Karpas-422 (cell line): ENCODE results near the gene BPIFB2. TPM values are rescaled to one million over a fixed set of nuclear protein-coding genes. Genes with fewer than 3 reads are reported as not detected.

Experiments used
- DNase-seq: peaks from one replicate; pipeline ENCODE4 v3.0.0-alpha.2; 2015
- H2AFZ ChIP-seq: fragments of 200-600 bp; sonication (generic); 2 replicates; pipeline ENCODE4 v1.6.1; 2014; ENCODE audit warnings: antibody characterized with exemption, low read length, mixed read lengths
- H3K27ac ChIP-seq: fragments of 200-600 bp; sonication (generic); 2 replicates; pipeline ENCODE4 v1.5.1; 2014; ENCODE audit warnings: mild to moderate bottlenecking, low read length, moderate library complexity
- H3K27me3 ChIP-seq: fragments of 200-600 bp; sonication (generic); 2 replicates; pipeline ENCODE4 v1.6.1; 2014; ENCODE audit warnings: low read length, mixed read lengths
- H3K36me3 ChIP-seq: fragments of 200-600 bp; sonication (generic); 2 replicates; pipeline ENCODE4 v1.6.1; 2014; ENCODE audit warnings: low read length, mixed read lengths; ENCODE audit not compliant: insufficient read depth
- H3K4me1 ChIP-seq: fragments of 200-600 bp; sonication (generic); 2 replicates; pipeline ENCODE4 v1.6.1; 2014; ENCODE audit warnings: mild to moderate bottlenecking, low read length, mixed read lengths
- H3K4me2 ChIP-seq: fragments of 200-600 bp; sonication (generic); 2 replicates; pipeline ENCODE4 v1.6.1; 2014; ENCODE audit warnings: low read length, low read depth, mild to moderate bottlenecking; ENCODE audit not compliant: poor library complexity, severe bottlenecking
- H3K4me3 ChIP-seq: fragments of 200-600 bp; sonication (generic); 2 replicates; pipeline ENCODE4 v1.5.1; 2014; ENCODE audit warnings: mild to moderate bottlenecking, antibody characterized with exemption, low read length, mixed read lengths
- H3K79me2 ChIP-seq: fragments of 200-600 bp; sonication (generic); 2 replicates; pipeline ENCODE4 v1.6.1; 2014; ENCODE audit warnings: mild to moderate bottlenecking, low read length, mixed read lengths
- H3K9ac ChIP-seq: fragments of 200-600 bp; sonication (generic); 2 replicates; pipeline ENCODE4 v1.6.0; 2014; ENCODE audit warnings: low read length
- H3K9me2 ChIP-seq: fragments of 200-600 bp; sonication (generic), shearing (Covaris generic); replicated peaks from 2 replicates; pipeline ENCODE4 v1.6.0; 2014; ENCODE audit warnings: mild to moderate bottlenecking, low read length, moderate library complexity; ENCODE audit not compliant: insufficient read depth
- H3K9me3 ChIP-seq: fragments of 300-700, 200-600 bp; sonication (generic); 2 replicates; pipeline ENCODE4 v1.6.1; 2014; ENCODE audit warnings: low read length, mixed read lengths
- H4K20me1 ChIP-seq: fragments of 200-600 bp; sonication (generic); 2 replicates; pipeline ENCODE4 v1.6.1; 2014; ENCODE audit warnings: mild to moderate bottlenecking, antibody characterized with exemption, low read length, low read depth; ENCODE audit not compliant: insufficient read depth
- total RNA-seq: library from RNA; depleted of rRNA; stranded (reverse); fragments of >200 nt; shearing (Covaris generic); gene quantifications from 2 replicates; pipeline ENCODE4 v1.2.3, GENCODE V29; 2014; ENCODE audit warnings: low replicate concordance

BPIFB2 gene
- total RNA-seq, 1 experiment from 2014 or later: not detected

DNA sequence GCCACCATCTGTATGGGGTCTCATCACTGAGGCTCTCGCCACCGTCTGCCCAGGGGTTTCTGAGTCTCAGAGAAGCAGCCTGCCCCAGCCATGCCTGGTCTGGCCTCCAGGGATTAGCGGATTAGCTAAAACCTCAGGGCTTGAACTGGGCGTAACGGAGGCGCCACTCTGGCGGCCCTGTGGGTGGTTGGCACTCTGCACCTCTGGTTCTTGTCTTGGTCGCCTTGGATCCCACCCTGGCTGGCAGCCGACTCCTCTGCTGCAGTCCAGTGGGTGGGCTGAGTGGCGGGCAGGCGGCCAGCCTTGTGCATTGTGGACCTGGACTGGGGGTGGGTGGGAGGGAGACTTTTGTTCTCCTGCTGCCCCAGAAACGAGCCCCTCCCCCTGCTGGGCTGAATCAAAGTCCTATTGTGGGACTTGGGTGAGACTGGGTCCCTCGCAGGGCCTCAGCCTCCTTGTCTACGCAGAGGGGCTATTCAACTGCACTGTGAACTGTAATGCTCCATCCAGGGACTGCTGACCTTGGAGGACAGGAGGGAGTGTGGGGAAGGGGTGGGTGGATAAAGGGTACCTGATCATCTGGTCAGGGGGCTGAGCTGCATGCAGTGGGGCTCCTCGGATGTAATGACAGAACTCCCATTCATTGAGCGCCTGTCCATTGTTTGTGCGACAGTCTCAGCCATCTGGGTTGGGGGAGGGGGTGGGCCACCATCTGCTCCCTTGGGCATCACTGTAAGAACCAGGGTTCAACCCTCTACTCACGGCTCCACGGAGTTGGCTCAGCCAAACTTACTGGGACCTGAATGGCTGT lies 27.2 kb upstream of the BPIFB2 start:
- no peaks in the 10 kb centered on the region for H3K9me2 ChIP-seq
- no peak overlapping the region for H2AFZ ChIP-seq
- no peak overlapping the region for H3K9ac ChIP-seq
- no peak overlapping the region for H3K4me3 ChIP-seq
- no peak overlapping the region for H3K27ac ChIP-seq
- no peaks in the 10 kb centered on the region for H3K79me2 ChIP-seq
- H4K20me1 ChIP-seq: no peaks in the 10 kb centered on the region
- no peaks in the 10 kb centered on the region for H3K36me3 ChIP-seq
- no peaks in the 10 kb centered on the region for H3K4me1 ChIP-seq
- no peak for DNase-seq
- H3K4me2 ChIP-seq: no peak overlapping the region
- no peaks in the 10 kb centered on the region for H3K27me3 ChIP-seq
- H3K9me3 ChIP-seq: no peaks in the 10 kb centered on the region

GRCh38 chr20:32980990-32981389 lies 26.5 kb upstream of the BPIFB2 start:
- Histone ChIP-seq H3K9me3 (no peaks in the 10 kb centered on the region), H3K4me3 (no peak overlapping the region), H3K36me3 (no peaks in the 10 kb centered on the region), H3K9me2 (no peaks in the 10 kb centered on the region), H3K27ac (no peak overlapping the region), H3K79me2 (no peaks in the 10 kb centered on the region), H3K27me3 (no peaks in the 10 kb centered on the region), H3K4me2 (no peak overlapping the region), H4K20me1 (no peaks in the 10 kb centered on the region), H3K9ac (no peak overlapping the region), H2AFZ (no peak overlapping the region), H3K4me1 (no peaks in the 10 kb centered on the region)
- no peak for DNase-seq

DNA sequence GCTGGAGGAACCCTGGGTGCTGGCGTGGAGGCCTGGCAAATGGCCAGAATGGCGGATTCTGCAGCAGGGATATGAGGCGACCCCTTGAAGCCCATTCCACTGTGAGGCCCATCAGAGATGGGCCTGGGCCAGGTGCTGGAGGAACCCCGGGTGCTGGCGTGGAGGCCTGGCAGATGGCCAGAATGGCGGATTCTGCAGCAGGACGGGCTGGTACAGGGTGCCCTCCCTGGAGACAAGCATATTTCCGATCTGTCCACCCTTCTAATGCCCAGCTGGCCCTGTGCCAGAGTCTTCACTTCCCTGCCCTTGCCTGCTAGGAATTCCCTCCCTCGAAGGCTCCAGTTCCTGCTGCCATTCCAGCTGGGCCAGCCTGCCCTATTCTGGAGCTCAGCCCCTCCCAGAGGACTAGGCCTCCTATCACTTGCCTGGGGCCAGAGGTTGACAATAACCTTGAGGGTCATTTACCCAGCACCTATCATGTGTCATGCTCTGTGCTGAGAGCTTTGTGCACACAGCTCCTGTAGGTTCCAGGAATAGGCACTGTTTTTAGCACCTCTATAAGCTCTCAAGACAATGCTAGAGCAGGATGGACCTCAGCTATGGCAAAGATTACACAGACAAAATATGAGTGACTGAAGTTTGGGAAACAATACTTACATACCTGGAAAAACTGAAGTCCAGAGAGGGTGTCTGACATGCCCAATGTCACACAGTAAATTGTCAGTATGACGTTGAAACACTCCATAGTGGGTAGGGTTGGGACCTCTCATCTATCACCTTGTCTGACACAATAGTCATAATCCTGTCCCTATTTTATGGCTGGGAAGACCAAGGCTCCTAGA lies 24.7 kb upstream of the BPIFB2 start:
- H2AFZ ChIP-seq: no peak overlapping the region
- H3K4me2 ChIP-seq: no peak overlapping the region
- no peaks in the 10 kb centered on the region for H3K36me3 ChIP-seq
- H3K9me3 ChIP-seq: no peaks in the 10 kb centered on the region
- no peaks in the 10 kb centered on the region for H3K27me3 ChIP-seq
- no peaks in the 10 kb centered on the region for H3K79me2 ChIP-seq
- H3K9ac ChIP-seq: no peak overlapping the region
- no peak overlapping the region for H3K4me3 ChIP-seq
- no peak overlapping the region for H3K27ac ChIP-seq
- H3K9me2 ChIP-seq: no peaks in the 10 kb centered on the region
- no peaks in the 10 kb centered on the region for H4K20me1 ChIP-seq
- H3K4me1 ChIP-seq: no peaks in the 10 kb centered on the region
- no peak for DNase-seq

GRCh38 chr20:32983459-32984112 lies 23.9 kb upstream of the BPIFB2 start:
- Histone ChIP-seq H3K4me3 (no peak overlapping the region), H3K27ac (no peak overlapping the region), H3K4me1 (no peaks in the 10 kb centered on the region), H4K20me1 (no peaks in the 10 kb centered on the region), H3K9ac (no peak overlapping the region), H3K4me2 (no peak overlapping the region), H3K9me2 (no peaks in the 10 kb centered on the region), H3K79me2 (no peaks in the 10 kb centered on the region), H3K27me3 (no peaks in the 10 kb centered on the region), H3K36me3 (no peaks in the 10 kb centered on the region), H3K9me3 (no peaks in the 10 kb centered on the region), H2AFZ (no peak overlapping the region)
- DNase-seq: no peak

DNA sequence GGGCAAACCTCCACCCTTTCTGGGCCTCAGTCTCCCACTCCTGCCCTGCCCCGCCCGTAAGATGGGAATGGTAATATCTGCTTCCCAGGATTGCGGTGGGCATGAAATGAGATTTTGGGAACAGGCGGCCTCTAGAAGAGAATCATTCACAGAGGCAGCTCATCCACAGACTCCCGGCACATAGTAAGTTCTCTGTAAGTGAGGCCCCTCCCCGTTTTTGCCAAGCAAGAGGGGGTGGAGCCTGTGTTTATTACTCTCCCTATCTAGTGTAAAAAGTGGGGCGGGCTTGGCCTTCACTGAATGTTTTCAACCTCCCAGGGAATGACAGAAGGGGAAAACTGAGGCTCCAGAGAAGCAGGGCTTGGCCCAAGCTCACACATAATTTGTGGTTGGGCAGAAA lies 23.3 kb upstream of the BPIFB2 start:
- DNase-seq: no peak

DNA sequence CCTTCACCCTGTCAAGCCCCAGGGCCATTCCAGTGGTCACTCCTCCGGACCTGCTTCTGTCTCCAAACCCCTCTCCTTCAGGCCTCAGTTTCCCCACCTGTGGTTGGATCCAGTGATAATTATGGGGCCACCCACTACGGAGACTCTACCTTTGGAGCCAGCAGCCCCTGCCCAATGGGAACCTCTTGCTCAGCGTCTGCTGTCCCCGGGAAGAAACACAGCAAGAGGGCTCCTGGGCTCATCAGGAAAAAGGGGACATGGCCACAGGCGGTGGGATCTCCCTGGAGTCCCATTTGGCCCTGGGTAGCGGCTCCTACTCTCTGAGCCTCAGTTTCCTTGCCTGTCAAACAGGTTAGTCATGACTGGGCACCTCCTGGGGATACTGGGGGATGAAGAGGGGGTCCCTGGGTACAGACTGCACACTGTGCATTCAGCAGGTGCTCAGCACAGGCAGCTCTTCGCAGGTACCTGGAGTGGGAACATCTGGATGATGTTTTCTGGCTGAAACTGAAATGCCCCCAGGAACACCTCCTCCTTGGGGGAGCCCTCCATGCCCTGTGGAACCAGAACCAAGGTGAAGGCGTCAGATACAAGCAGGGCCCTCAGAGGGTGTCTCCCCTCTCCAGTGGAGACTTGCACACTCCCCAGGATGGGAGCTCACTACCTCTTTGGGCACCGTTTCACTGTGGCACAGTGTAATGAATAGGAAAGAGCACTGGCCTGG lies 22.7 kb upstream of the BPIFB2 start:
- Histone ChIP-seq H4K20me1 (no peaks in the 10 kb centered on the region), H3K79me2 (no peaks in the 10 kb centered on the region), H3K4me1 (no peaks in the 10 kb centered on the region), H3K4me3 (no peak overlapping the region), H3K9me3 (no peaks in the 10 kb centered on the region), H3K9me2 (no peaks in the 10 kb centered on the region), H2AFZ (no peak overlapping the region), H3K27ac (no peak overlapping the region), H3K27me3 (no peaks in the 10 kb centered on the region), H3K36me3 (no peaks in the 10 kb centered on the region), H3K9ac (no peak overlapping the region), H3K4me2 (no peak overlapping the region)
- DNase-seq: no peak

More for the DNA sequence above, 23.3 kb upstream of the BPIFB2 start:
- H3K4me2 ChIP-seq: no peak overlapping the region
- no peak overlapping the region for H3K27ac ChIP-seq
- no peaks in the 10 kb centered on the region for H3K27me3 ChIP-seq
- no peaks in the 10 kb centered on the region for H3K9me2 ChIP-seq
- no peaks in the 10 kb centered on the region for H3K36me3 ChIP-seq
- no peak overlapping the region for H2AFZ ChIP-seq
- H3K79me2 ChIP-seq: no peaks in the 10 kb centered on the region
- H3K9me3 ChIP-seq: no peaks in the 10 kb centered on the region
- H4K20me1 ChIP-seq: no peaks in the 10 kb centered on the region
- no peaks in the 10 kb centered on the region for H3K4me1 ChIP-seq
- H3K9ac ChIP-seq: no peak overlapping the region
- no peak overlapping the region for H3K4me3 ChIP-seq

DNA sequence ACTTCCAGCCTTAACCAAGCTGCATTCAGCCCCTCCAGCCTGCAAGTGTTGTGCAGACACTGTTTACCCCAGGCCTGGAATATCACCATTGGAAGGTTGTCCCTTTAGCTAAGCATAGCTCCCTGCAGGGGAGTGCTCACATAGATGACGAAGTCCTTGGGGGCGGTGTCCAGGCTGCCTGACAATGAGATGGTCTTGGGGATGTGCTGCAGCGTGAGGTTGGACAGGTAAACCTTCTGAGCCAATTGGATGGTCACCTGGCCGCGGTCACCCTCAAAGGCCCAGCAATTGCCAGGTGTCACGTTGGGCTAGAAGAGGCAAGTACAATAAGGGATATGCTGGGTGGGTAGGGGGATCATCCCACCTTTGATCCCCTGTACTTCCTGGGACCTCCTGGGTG lies 21.9 kb upstream of the BPIFB2 start:
- no peak overlapping the region for H3K4me3 ChIP-seq
- H3K4me1 ChIP-seq: no peaks in the 10 kb centered on the region
- H4K20me1 ChIP-seq: no peaks in the 10 kb centered on the region
- H3K27ac ChIP-seq: no peak overlapping the region
- no peak overlapping the region for H2AFZ ChIP-seq
- no peak for DNase-seq
- no peaks in the 10 kb centered on the region for H3K36me3 ChIP-seq
- no peaks in the 10 kb centered on the region for H3K9me3 ChIP-seq
- no peak overlapping the region for H3K9ac ChIP-seq
- H3K9me2 ChIP-seq: no peaks in the 10 kb centered on the region
- H3K4me2 ChIP-seq: no peak overlapping the region
- no peaks in the 10 kb centered on the region for H3K79me2 ChIP-seq
- H3K27me3 ChIP-seq: no peaks in the 10 kb centered on the region
